ENCODE results near the gene CLDN14.

The CLDN14 gene

GRCh38 chr21:36471254-36471723, 8.6 kb downstream of the CLDN14 start:
- DNase-seq (ENCODE audit: low read depth, low spot score) = no peak

- no peak for DNase-seq (ENCODE audit: low read depth, low spot score)
Measured at GRCh38 chr21:36470294-36470693, 9.6 kb downstream of the CLDN14 start.

GRCh38 chr21:36466061-36466511, 13.8 kb downstream of the CLDN14 start:
- no peak for DNase-seq (ENCODE audit: low read depth, low spot score)

GRCh38 chr21:36465478-36465877, 14.4 kb downstream of the CLDN14 start:
- no peak for DNase-seq (ENCODE audit: low read depth, low spot score)

GRCh38 chr21:36464590-36464989, 15.3 kb downstream of the CLDN14 start:
- no peak for DNase-seq (ENCODE audit: low read depth, low spot score)

GRCh38 chr21:36463991-36464390, 15.9 kb downstream of the CLDN14 start:
- DNase-seq (ENCODE audit: low read depth, low spot score) = no peak

- DNase-seq (ENCODE audit: low read depth, low spot score) = no peak
Measured at GRCh38 chr21:36463204-36463603, 16.7 kb downstream of the CLDN14 start.

- no peak for DNase-seq (ENCODE audit: low read depth, low spot score)
Measured at GRCh38 chr21:36461918-36462486, 17.9 kb downstream of the CLDN14 start.

GRCh38 chr21:36461277-36461917, 18.5 kb downstream of the CLDN14 start:
- DNase-seq (ENCODE audit: low read depth, low spot score) = no peak

- no peak for DNase-seq (ENCODE audit: low read depth, low spot score)
Measured at GRCh38 chr21:36460866-36461265, 19.1 kb downstream of the CLDN14 start.

- no peak for DNase-seq (ENCODE audit: low read depth, low spot score)
Measured at GRCh38 chr21:36459098-36459497, 20.8 kb downstream of the CLDN14 start.

GRCh38 chr21:36456729-36457414, 23.1 kb downstream of the CLDN14 start:
- no peak for DNase-seq (ENCODE audit: low read depth, low spot score)

GRCh38 chr21:36454706-36455105, 25.2 kb downstream of the CLDN14 start:
- DNase-seq (ENCODE audit: low read depth, low spot score) = no peak

GRCh38 chr21:36454093-36454531, 25.8 kb downstream of the CLDN14 start:
- DNase-seq (ENCODE audit: low read depth, low spot score) = no peak

- DNase-seq (ENCODE audit: low read depth, low spot score) = no peak
Measured at GRCh38 chr21:36452281-36452825, 27.6 kb downstream of the CLDN14 start.

- no peak for DNase-seq (ENCODE audit: low read depth, low spot score)
Measured at GRCh38 chr21:36451506-36451905, 28.4 kb downstream of the CLDN14 start.

- DNase-seq (ENCODE audit: low read depth, low spot score) = no peak
Measured at GRCh38 chr21:36450511-36450910, 29.4 kb downstream of the CLDN14 start.

GRCh38 chr21:36446301-36446700, 33.6 kb downstream of the CLDN14 start:
- no peak for DNase-seq (ENCODE audit: low read depth, low spot score)

GRCh38 chr21:36441715-36442114, 38.2 kb downstream of the CLDN14 start:
- no peak for DNase-seq (ENCODE audit: low read depth, low spot score)

- no peak for DNase-seq (ENCODE audit: low read depth, low spot score)
Measured at GRCh38 chr21:36437745-36438128, 42.2 kb downstream of the CLDN14 start.

GRCh38 chr21:36436829-36437744, 42.8 kb downstream of the CLDN14 start:
- DNase-seq (ENCODE audit: low read depth, low spot score) = no peak

Data from brain pericyte (primary cell).